Measurements from ENCODE around the gene UGT1A1. TPM values are rescaled to one million over a fixed set of nuclear protein-coding genes. Genes with fewer than 3 reads are reported as not detected.
A peak's percentile ranks its signal among the peaks of the same experiment; 100 is the strongest.

The UGT1A1 gene
- not detected for polyA plus RNA-seq (2012; ENCODE audit: insufficient read depth, insufficient read length, low read depth)

- Histone ChIP-seq H3K27me3 (peaks cover 10% of the 10 kb centered on the region), H3K36me3 (no peaks in the 10 kb centered on the region), H3K9me3 (no peaks in the 10 kb centered on the region), H3K4me3 (ENCODE audit: low read depth, low read length) (no peak within 1 kb of the TSS), H3K4me1 (no peaks in the 10 kb centered on the region)
- no peak for TF ChIP-seq CTCF (IDR thresholded peaks at IDR 0.05; ENCODE audit: low read depth, low read length)
- no peak for DNase-seq
These were observed at the start of gene UGT1A1 for GRCh38 chr2:233760043-233760442. Gene UGT1A1, plus strand, starts transcription at chr2:233760270. Its CDS starts 18 bp downstream, at chr2:233760288.

DNA sequence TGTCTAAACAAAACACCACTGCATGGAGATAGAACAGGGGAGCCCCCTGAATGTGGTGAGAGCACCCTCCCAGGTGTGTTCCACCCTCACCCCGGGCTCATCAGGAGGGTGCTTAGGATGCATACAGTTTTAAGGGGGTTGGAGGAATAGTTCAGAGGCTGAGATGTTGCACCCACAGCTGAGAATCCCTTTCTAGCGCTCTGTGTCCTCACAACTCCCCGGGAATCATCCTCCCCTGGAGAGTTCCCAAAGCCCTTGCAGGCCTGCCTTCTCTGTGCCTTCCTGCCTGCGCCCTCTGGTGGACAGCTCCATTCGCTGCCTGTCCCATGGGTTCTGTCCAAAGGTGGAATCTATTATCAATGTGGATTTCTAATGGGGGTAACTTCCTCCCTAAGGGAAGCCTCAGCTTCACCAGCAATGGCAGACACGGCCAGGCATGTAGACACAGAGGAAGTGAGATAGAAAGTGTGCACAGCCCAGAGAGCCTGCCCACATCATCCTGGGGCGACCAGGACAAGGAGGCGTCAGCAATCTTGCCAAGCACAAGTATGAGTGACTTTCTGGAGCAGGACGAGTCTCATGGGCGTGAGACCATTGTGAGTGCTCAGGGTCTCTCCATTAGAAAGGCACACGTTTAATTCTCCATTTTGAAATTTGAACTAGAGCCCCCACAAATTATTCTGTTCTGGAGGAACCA, 48.6 kb upstream of the UGT1A1 start:
- peaks cover 3% of the 10 kb centered on the region; the same call in 1 of the 2 replicates for H3K27me3 ChIP-seq
- peak; percentile 88 for DNase-seq
- no peaks in the 10 kb centered on the region for H3K36me3 ChIP-seq
- no peaks in the 10 kb centered on the region for H3K9me3 ChIP-seq
- no peaks in the 10 kb centered on the region for H3K4me1 ChIP-seq
- no peak overlapping the region for H3K4me3 ChIP-seq (ENCODE audit: low read depth, low read length)
- peak; percentile 96 for TF ChIP-seq CTCF (IDR thresholded peaks at IDR 0.05; ENCODE audit: low read depth, low read length)

- TF ChIP-seq CTCF (IDR thresholded peaks at IDR 0.05; ENCODE audit: low read depth, low read length) = no peak
- Histone ChIP-seq H3K9me3 (no peaks in the 10 kb centered on the region), H3K27me3 (peaks cover 7% of the 10 kb centered on the region; the same call in 1 of the 2 replicates), H3K36me3 (no peaks in the 10 kb centered on the region), H3K4me1 (no peaks in the 10 kb centered on the region), H3K4me3 (ENCODE audit: low read depth, low read length) (no peak within 1 kb of the TSS)
- DNase-seq = no peak
These were observed 47.3 kb upstream of the UGT1A1 start, which contains the start of gene UGT1A5 for GRCh38 chr2:233712611-233713261. Gene UGT1A5, plus strand, starts transcription at chr2:233712907. Its CDS starts 85 bp downstream, at chr2:233712992.

DNA sequence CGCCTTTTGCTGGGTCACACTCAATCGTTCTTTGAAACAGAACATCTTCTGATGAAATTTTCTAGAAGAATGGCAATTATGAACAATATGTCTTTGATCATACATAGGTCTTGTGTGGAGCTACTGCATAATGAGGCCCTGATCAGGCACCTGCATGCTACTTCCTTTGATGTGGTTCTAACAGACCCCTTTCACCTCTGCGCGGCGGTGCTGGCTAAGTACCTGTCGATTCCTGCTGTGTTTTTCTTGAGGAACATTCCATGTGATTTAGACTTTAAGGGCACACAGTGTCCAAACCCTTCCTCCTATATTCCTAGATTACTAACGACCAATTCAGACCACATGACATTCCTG, 46.8 kb upstream of the UGT1A1 start:
- TF ChIP-seq CTCF (IDR thresholded peaks at IDR 0.05; ENCODE audit: low read depth, low read length) = no peak
- Histone ChIP-seq H3K36me3 (no peaks in the 10 kb centered on the region), H3K4me1 (no peaks in the 10 kb centered on the region), H3K9me3 (no peaks in the 10 kb centered on the region), H3K27me3 (peaks cover 7% of the 10 kb centered on the region; the same call in 1 of the 2 replicates), H3K4me3 (ENCODE audit: low read depth, low read length) (no peak overlapping the region)
- no peak for DNase-seq

GRCh38 chr2:233714121-233714520, 45.9 kb upstream of the UGT1A1 start:
- H3K27me3 ChIP-seq = peaks cover 7% of the 10 kb centered on the region; the same call in 1 of the 2 replicates
- no peak overlapping the region for H3K4me3 ChIP-seq (ENCODE audit: low read depth, low read length)
- H3K9me3 ChIP-seq = no peaks in the 10 kb centered on the region
- DNase-seq = no peak
- H3K36me3 ChIP-seq = no peaks in the 10 kb centered on the region
- TF ChIP-seq CTCF (IDR thresholded peaks at IDR 0.05; ENCODE audit: low read depth, low read length) = no peak
- H3K4me1 ChIP-seq = no peaks in the 10 kb centered on the region

DNA sequence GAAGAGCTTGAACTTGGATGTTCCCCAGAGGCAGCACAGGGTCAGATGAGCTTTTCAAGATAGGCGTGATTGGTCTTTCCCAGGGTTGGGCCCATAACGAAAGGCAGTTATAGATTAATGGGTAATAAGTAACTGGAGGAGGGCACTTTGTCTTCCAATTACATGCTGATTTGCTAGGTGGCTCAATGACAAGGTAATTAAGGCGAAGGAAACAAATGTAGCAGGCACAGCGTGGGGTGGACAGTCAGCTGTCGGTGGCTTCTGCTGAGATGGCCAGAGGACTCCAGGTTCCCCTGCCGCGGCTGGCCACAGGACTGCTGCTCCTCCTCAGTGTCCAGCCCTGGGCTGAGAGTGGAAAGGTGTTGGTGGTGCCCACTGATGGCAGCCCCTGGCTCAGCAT, 41.5 kb upstream of the UGT1A1 start, which contains the start of gene UGT1A4:
UGT1A4 (plus strand) TSS at position 185 of the 400 bp plus-strand sequence; CDS start at position 270, 85 bp downstream.
- no peak for DNase-seq
- no peak for TF ChIP-seq CTCF (IDR thresholded peaks at IDR 0.05; ENCODE audit: low read depth, low read length)
- Histone ChIP-seq H3K4me3 (ENCODE audit: low read depth, low read length) (no peak within 1 kb of the TSS), H3K9me3 (no peaks in the 10 kb centered on the region), H3K27me3 (peaks cover 14% of the 10 kb centered on the region), H3K4me1 (no peaks in the 10 kb centered on the region; the same call in 1 of the 2 replicates), H3K36me3 (no peaks in the 10 kb centered on the region)

Data from BE2C (cell line).